ENCODE data around the gene DKK3. TPM values are rescaled to one million over a fixed set of nuclear protein-coding genes. Genes with fewer than 3 reads are reported as not detected.
A peak's percentile ranks its signal among the peaks of the same experiment; 100 is the strongest.
"Not testable (repeated sequence)": the region's sequence is repeated elsewhere in the genome, so short reads cannot be mapped to it uniquely, and the experiment has no call there.

The DKK3 gene
- total and polyA plus RNA-seq, 2 experiments from 2014 or later = 16.8 to 31.1 TPM

- no peak overlapping the region for H3K4me2 ChIP-seq
- no peaks in the 10 kb centered on the region for H3K79me2 ChIP-seq (replicated peaks; ENCODE audit: insufficient read depth)
- H3K27me3 ChIP-seq (ENCODE audit: insufficient read depth) = no peaks in the 10 kb centered on the region
- no peaks in the 10 kb centered on the region for H4K20me1 ChIP-seq (replicated peaks; ENCODE audit: insufficient read depth)
- no peak overlapping the region for H3K27ac ChIP-seq (ENCODE audit: low read depth)
- Mint-ChIP-seq H3K27me3 (ENCODE audit: insufficient read depth, low read depth, poor library complexity) (no peaks in the 10 kb centered on the region), H3K36me3 (ENCODE audit: low read depth) (peaks cover 9% of the 10 kb centered on the region; the same call in 2 of the 3 replicates), H3K4me1 (no peaks in the 10 kb centered on the region), H3K4me3 (no peak overlapping the region), H3K9me3 (peaks cover 10% of the 10 kb centered on the region), H3K27ac (no peak overlapping the region)
- H3K4me1 ChIP-seq (ENCODE audit: insufficient read depth) = 0 out of 2 replicates have a peak, but pooled peaks cover 4% of the 10 kb centered on the region
- H3K36me3 ChIP-seq (ENCODE audit: insufficient read depth) = no peaks in the 10 kb centered on the region
- no peak overlapping the region for H3K4me3 ChIP-seq
- no peak overlapping the region for H2AFZ ChIP-seq
- peak; percentile 9 for DNase-seq (ENCODE audit: low spot score)
- H3F3A ChIP-seq (replicated peaks; ENCODE audit: low read depth) = no peaks in the 10 kb centered on the region
- no peak for TF ChIP-seq EZH2 (IDR thresholded peaks at IDR 0.05; ENCODE audit: low read depth, unreplicated experiment)
- TF ChIP-seq, protein P1, sequence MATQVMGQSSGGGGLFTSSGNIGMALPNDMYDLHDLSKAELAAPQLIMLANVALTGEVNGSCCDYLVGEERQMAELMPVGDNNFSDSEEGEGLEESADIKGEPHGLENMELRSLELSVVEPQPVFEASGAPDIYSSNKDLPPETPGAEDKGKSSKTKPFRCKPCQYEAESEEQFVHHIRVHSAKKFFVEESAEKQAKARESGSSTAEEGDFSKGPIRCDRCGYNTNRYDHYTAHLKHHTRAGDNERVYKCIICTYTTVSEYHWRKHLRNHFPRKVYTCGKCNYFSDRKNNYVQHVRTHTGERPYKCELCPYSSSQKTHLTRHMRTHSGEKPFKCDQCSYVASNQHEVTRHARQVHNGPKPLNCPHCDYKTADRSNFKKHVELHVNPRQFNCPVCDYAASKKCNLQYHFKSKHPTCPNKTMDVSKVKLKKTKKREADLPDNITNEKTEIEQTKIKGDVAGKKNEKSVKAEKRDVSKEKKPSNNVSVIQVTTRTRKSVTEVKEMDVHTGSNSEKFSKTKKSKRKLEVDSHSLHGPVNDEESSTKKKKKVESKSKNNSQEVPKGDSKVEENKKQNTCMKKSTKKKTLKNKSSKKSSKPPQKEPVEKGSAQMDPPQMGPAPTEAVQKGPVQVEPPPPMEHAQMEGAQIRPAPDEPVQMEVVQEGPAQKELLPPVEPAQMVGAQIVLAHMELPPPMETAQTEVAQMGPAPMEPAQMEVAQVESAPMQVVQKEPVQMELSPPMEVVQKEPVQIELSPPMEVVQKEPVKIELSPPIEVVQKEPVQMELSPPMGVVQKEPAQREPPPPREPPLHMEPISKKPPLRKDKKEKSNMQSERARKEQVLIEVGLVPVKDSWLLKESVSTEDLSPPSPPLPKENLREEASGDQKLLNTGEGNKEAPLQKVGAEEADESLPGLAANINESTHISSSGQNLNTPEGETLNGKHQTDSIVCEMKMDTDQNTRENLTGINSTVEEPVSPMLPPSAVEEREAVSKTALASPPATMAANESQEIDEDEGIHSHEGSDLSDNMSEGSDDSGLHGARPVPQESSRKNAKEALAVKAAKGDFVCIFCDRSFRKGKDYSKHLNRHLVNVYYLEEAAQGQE (IDR thresholded peaks at IDR 0.05; ENCODE audit: unreplicated experiment) = no peak
- ATAC-seq = no peak
- H3K9me2 ChIP-seq (ENCODE audit: insufficient read depth) = no peaks in the 10 kb centered on the region
Observed at GRCh38 chr11:12042215-12042676, 33.8 kb upstream of the DKK3 start.

- H3K4me1 Mint-ChIP-seq; H3K27me3 Mint-ChIP-seq (ENCODE audit: insufficient read depth, low read depth, poor library complexity); H3K36me3 Mint-ChIP-seq (ENCODE audit: low read depth); H3K27me3 ChIP-seq (ENCODE audit: insufficient read depth); H4K20me1 ChIP-seq (replicated peaks; ENCODE audit: insufficient read depth); H3K4me3 ChIP-seq; H3K27ac ChIP-seq (ENCODE audit: low read depth); H3K4me2 ChIP-seq; H3K4me3 Mint-ChIP-seq; H3K9me2 ChIP-seq (ENCODE audit: insufficient read depth); H3K27ac Mint-ChIP-seq; ATAC-seq; DNase-seq (ENCODE audit: low spot score); H2AFZ ChIP-seq; H3K9me3 Mint-ChIP-seq; H3K79me2 ChIP-seq (replicated peaks; ENCODE audit: insufficient read depth); H3K4me1 ChIP-seq (ENCODE audit: insufficient read depth); H3F3A ChIP-seq (replicated peaks; ENCODE audit: low read depth); H3K36me3 ChIP-seq (ENCODE audit: insufficient read depth): not testable (repeated sequence)
Observed at GRCh38 chr11:12040719-12041118, 32.3 kb upstream of the DKK3 start.

GRCh38 chr11:12032968-12033367 is 24.5 kb upstream of the DKK3 start:
- H3K27me3 ChIP-seq (ENCODE audit: insufficient read depth) = no peaks in the 10 kb centered on the region
- H3K4me2 ChIP-seq = no peak overlapping the region
- no peak for DNase-seq (ENCODE audit: low spot score)
- Mint-ChIP-seq H3K27me3 (ENCODE audit: insufficient read depth, low read depth, poor library complexity) (peaks cover 2% of the 10 kb centered on the region), H3K27ac (no peak overlapping the region), H3K4me1 (no peaks in the 10 kb centered on the region), H3K9me3 (no peaks in the 10 kb centered on the region), H3K36me3 (ENCODE audit: low read depth) (no peaks in the 10 kb centered on the region), H3K4me3 (no peak overlapping the region)
- no peak for ATAC-seq
- H3F3A ChIP-seq (replicated peaks; ENCODE audit: low read depth) = no peaks in the 10 kb centered on the region
- no peaks in the 10 kb centered on the region for H3K36me3 ChIP-seq (ENCODE audit: insufficient read depth)
- H3K4me1 ChIP-seq (ENCODE audit: insufficient read depth) = no peaks in the 10 kb centered on the region
- H3K27ac ChIP-seq (ENCODE audit: low read depth) = no peak overlapping the region
- no peak overlapping the region for H3K4me3 ChIP-seq
- no peak overlapping the region for H2AFZ ChIP-seq
- H3K79me2 ChIP-seq (replicated peaks; ENCODE audit: insufficient read depth) = no peaks in the 10 kb centered on the region
- no peaks in the 10 kb centered on the region for H3K9me2 ChIP-seq (ENCODE audit: insufficient read depth)
- H4K20me1 ChIP-seq (replicated peaks; ENCODE audit: insufficient read depth) = no peaks in the 10 kb centered on the region; the same call in 1 of the 2 replicates
- no peak for TF ChIP-seq STAT1 (IDR thresholded peaks at IDR 0.05; ENCODE audit: unreplicated experiment)
- TF ChIP-seq ZNF114 (CRISPR knock-in tag; IDR thresholded peaks at IDR 0.05) = no peak
- TF ChIP-seq CTCF (conservative IDR thresholded peaks at IDR 0.05; ENCODE audit: low read depth in 2 of 2) = no peak
- TF ChIP-seq CREB1 (CRISPR knock-in tag; IDR thresholded peaks at IDR 0.05; ENCODE audit: low read depth) = no peak
- TF ChIP-seq, protein P2, sequence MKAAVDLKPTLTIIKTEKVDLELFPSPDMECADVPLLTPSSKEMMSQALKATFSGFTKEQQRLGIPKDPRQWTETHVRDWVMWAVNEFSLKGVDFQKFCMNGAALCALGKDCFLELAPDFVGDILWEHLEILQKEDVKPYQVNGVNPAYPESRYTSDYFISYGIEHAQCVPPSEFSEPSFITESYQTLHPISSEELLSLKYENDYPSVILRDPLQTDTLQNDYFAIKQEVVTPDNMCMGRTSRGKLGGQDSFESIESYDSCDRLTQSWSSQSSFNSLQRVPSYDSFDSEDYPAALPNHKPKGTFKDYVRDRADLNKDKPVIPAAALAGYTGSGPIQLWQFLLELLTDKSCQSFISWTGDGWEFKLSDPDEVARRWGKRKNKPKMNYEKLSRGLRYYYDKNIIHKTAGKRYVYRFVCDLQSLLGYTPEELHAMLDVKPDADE (IDR thresholded peaks at IDR 0.05) = no peak
